ENCODE results near the gene PLCB1.

The PLCB1 gene

GRCh38 chr20:8671370-8671961, 539.4 kb downstream of the PLCB1 start:
- DNase-seq: no peak

- DNase-seq: no peak
These were observed 541.0 kb downstream of the PLCB1 start for GRCh38 chr20:8673116-8673515.

- DNase-seq: no peak
These were observed 543.8 kb downstream of the PLCB1 start for GRCh38 chr20:8675896-8676295.

GRCh38 chr20:8678098-8678776, 546.2 kb downstream of the PLCB1 start:
- no peak for DNase-seq

- DNase-seq: no peak
These were observed 557.3 kb downstream of the PLCB1 start for GRCh38 chr20:8689337-8689736.

- DNase-seq: no peak
These were observed 558.0 kb downstream of the PLCB1 start for GRCh38 chr20:8690074-8690473.

GRCh38 chr20:8693709-8694108, 561.6 kb downstream of the PLCB1 start:
- DNase-seq: no peak

GRCh38 chr20:8700756-8701155, 568.7 kb downstream of the PLCB1 start:
- no peak for DNase-seq

GRCh38 chr20:8706961-8707700, 575.1 kb downstream of the PLCB1 start:
- no peak for DNase-seq

- no peak for DNase-seq
These were observed 577.6 kb downstream of the PLCB1 start for GRCh38 chr20:8709627-8710026.

GRCh38 chr20:8711501-8711900, 579.4 kb downstream of the PLCB1 start:
- no peak for DNase-seq

- DNase-seq: no peak
These were observed 582.1 kb downstream of the PLCB1 start for GRCh38 chr20:8714206-8714605.

GRCh38 chr20:8718279-8718678, 586.2 kb downstream of the PLCB1 start:
- DNase-seq: no peak

- DNase-seq: no peak
These were observed 588.0 kb downstream of the PLCB1 start for GRCh38 chr20:8720089-8720488.

GRCh38 chr20:8721098-8721497, 589.0 kb downstream of the PLCB1 start:
- no peak for DNase-seq

- no peak for DNase-seq
These were observed 590.3 kb downstream of the PLCB1 start for GRCh38 chr20:8722277-8722928.

GRCh38 chr20:8723296-8723695, 591.2 kb downstream of the PLCB1 start:
- DNase-seq: no peak

GRCh38 chr20:8724884-8725283, 592.8 kb downstream of the PLCB1 start:
- no peak for DNase-seq

GRCh38 chr20:8726460-8726859, 594.4 kb downstream of the PLCB1 start:
- DNase-seq: no peak

- DNase-seq: no peak
These were observed 602.9 kb downstream of the PLCB1 start for GRCh38 chr20:8735014-8735413.

GRCh38 chr20:8735674-8736073, 603.6 kb downstream of the PLCB1 start:
- DNase-seq: no peak

GRCh38 chr20:8740265-8740664, 608.2 kb downstream of the PLCB1 start:
- DNase-seq: no peak

GRCh38 chr20:8744228-8744844, 612.3 kb downstream of the PLCB1 start:
- no peak for DNase-seq
